Activated CD4-positive, alpha-beta T cell treated with anti-CD3 and anti-CD28 coated beads, Interleukin-2, amount 50 U/mL, for 4 hours (primary cell): ENCODE results near the gene ZNF577.

Experiments used
- DNase-seq, 2 experiments: peaks; one replicate each; pipeline ENCODE4 v3.0.0-alpha.2; 2020

ZNF577 gene

GRCh38 chr19:51861870-51862622 lies 25.7 kb downstream of the ZNF577 start:
- DNase-seq = no peak

GRCh38 chr19:51837145-51837544 lies 50.6 kb downstream of the ZNF577 start:
- no peak for DNase-seq

GRCh38 chr19:51830274-51830673 lies 57.5 kb downstream of the ZNF577 start:
- DNase-seq = no peak

- DNase-seq = no peak
These were observed 63.3 kb downstream of the ZNF577 start for GRCh38 chr19:51824281-51825005.

GRCh38 chr19:51822946-51823345 lies 64.8 kb downstream of the ZNF577 start:
- no peak for DNase-seq

GRCh38 chr19:51822325-51822724 lies 65.4 kb downstream of the ZNF577 start:
- no peak for DNase-seq

- DNase-seq = no peak
These were observed 65.8 kb downstream of the ZNF577 start for GRCh38 chr19:51821921-51822320.

- DNase-seq = no peak
These were observed 66.3 kb downstream of the ZNF577 start for GRCh38 chr19:51821456-51821855.
